HCT116 (cell line): ENCODE data around the gene SPATA3. TPM values are rescaled to one million over a fixed set of nuclear protein-coding genes. Genes with fewer than 3 reads are reported as not detected.

Experiments used
- ATAC-seq: fragments of 200-7000 bp; cut with Tn5 transposase; 2 replicates; pipeline ENCODE4 v1.9.1; 2020; ENCODE audit warnings: mild to moderate bottlenecking, moderate library complexity
- BruUV-seq: library from RNA; stranded (reverse); fragments of 400-500 nt; replicated peaks from 2 replicates; lab custom pipeline; 2021; lab: Mats Ljungman, UMichigan
- CTCF ChIA-PET: fragments of 300-600 bp; sonication (Branson Sonifier 250); formaldehyde crosslinking; loops from one replicate; lab custom pipeline; 2021; ENCODE audit warnings: antibody characterized with exemption; lab: Charles Lee
- POLR2A ChIA-PET: fragments of 300-600, 350-600 bp; sonication (Branson Sonifier 250); formaldehyde crosslinking; loops from one replicate; lab custom pipeline; 2021; ENCODE audit warnings: antibody characterized with exemption; lab: Charles Lee
- RAD21 ChIA-PET, 2 experiments: fragments of 300-600 bp; sonication (Branson Sonifier 250); formaldehyde crosslinking; loops; one replicate each; lab custom pipeline; 2023; ENCODE audit warnings: low total read pairs in 2 of 2; ENCODE audit not compliant: uncharacterized antibody in 2 of 2, unreplicated experiment in 2 of 2, low non-redundant PET in 1 of 2; lab: Charles Lee
- DNase-seq: peaks from one replicate; pipeline ENCODE4 v3.0.0-alpha.2; 2010; ENCODE audit warnings: low read depth, low spot score
- H2AFZ ChIP-seq: fragments of 200-600 bp; shearing (Covaris generic), sonication (generic); 2 replicates; pipeline ENCODE4 v1.6.1; 2017; ENCODE audit warnings: low read depth, mixed run types, mixed read lengths, antibody characterized with exemption, low read length; ENCODE audit not compliant: poor library complexity, severe bottlenecking
- H3K27ac ChIP-seq: 2 replicates; pipeline ENCODE4 v1.5.1; 2012; ENCODE audit warnings: low read depth, low read length
- H3K27me3 ChIP-seq: fragments of 200-600 bp; sonication (generic); 2 replicates; pipeline ENCODE4 v1.6.1; 2016; ENCODE audit warnings: mixed run types, low read length, mixed read lengths; ENCODE audit not compliant: insufficient read depth
- H3K36me3 ChIP-seq, 2 experiments: fragments of 200-500 bp in 1 of 2; fragments of 200-600 bp in 1 of 2; sonication (Bioruptor generic) in 1 of 2; sonication (generic) in 1 of 2; 2 replicates each; pipeline versions ENCODE4 v1.5.1 to v1.6.1; 2014 to 2016; ENCODE audit warnings: low read length in 2 of 2, inconsistent platforms in 1 of 2, mixed read lengths in 1 of 2, mixed run types in 1 of 2; ENCODE audit not compliant: insufficient read depth in 2 of 2, control insufficient read depth in 1 of 2
- H3K4me1 ChIP-seq, 2 experiments: fragments of 200-600 bp in 1 of 2; sonication (generic) in 1 of 2; 2 replicates each; pipeline versions ENCODE4 v1.5.1 to v1.6.1; 2012 to 2017; ENCODE audit warnings: low read length in 2 of 2, inconsistent platforms in 1 of 2, mild to moderate bottlenecking in 1 of 2, mixed read lengths in 1 of 2, mixed run types in 1 of 2, moderate library complexity in 1 of 2; ENCODE audit not compliant: insufficient read depth in 2 of 2, control insufficient read depth in 1 of 2
- H3K4me2 ChIP-seq: fragments of 200-600 bp; sonication (generic); 2 replicates; pipeline ENCODE4 v1.6.1; 2017; ENCODE audit warnings: mixed run types, low read length, mixed read lengths
- H3K4me3 ChIP-seq, 2 experiments: fragments of 200-600 bp in 1 of 2; sonication (generic) in 1 of 2; replicated peaks in 1 of 2; 2 replicates each; pipeline ENCODE4 v1.5.1; 2011 to 2016; ENCODE audit warnings: low read length in 2 of 2, control low read depth in 1 of 2, low read depth in 1 of 2, mild to moderate bottlenecking in 1 of 2, mixed read lengths in 1 of 2, mixed run types in 1 of 2
- H3K79me2 ChIP-seq: fragments of 200-600 bp; sonication (generic); 2 replicates; pipeline ENCODE4 v1.6.1; 2017; ENCODE audit warnings: mild to moderate bottlenecking, mixed run types, low read length, moderate library complexity, mixed read lengths; ENCODE audit not compliant: insufficient read depth
- H3K9ac ChIP-seq: fragments of 200-600 bp; sonication (generic); 2 replicates; pipeline ENCODE4 v1.6.1; 2016; ENCODE audit warnings: low read length, mixed read lengths
- H3K9me2 ChIP-seq: fragments of 200-600 bp; sonication (generic), shearing (Covaris generic); 2 replicates; pipeline ENCODE4 v1.6.1; 2017; ENCODE audit warnings: mixed run types, mild to moderate bottlenecking, moderate library complexity; ENCODE audit not compliant: insufficient read depth
- H3K9me3 ChIP-seq, 2 experiments: fragments of 200-500 bp in 1 of 2; fragments of 200-600 bp in 1 of 2; sonication (Bioruptor generic) in 1 of 2; sonication (generic) in 1 of 2; 2 replicates each; pipeline ENCODE4 v1.6.1; 2014 to 2017; ENCODE audit warnings: low read length in 2 of 2, mixed read lengths in 2 of 2, inconsistent platforms in 1 of 2, low read depth in 1 of 2, mild to moderate bottlenecking in 1 of 2, mixed run types in 1 of 2, moderate library complexity in 1 of 2; ENCODE audit not compliant: control insufficient read depth in 1 of 2, insufficient read depth in 1 of 2
- H4K20me1 ChIP-seq: fragments of 200-600 bp; sonication (generic), shearing (Covaris generic); 2 replicates; pipeline ENCODE4 v1.6.1; 2017; ENCODE audit warnings: mixed run types, mild to moderate bottlenecking, moderate library complexity; ENCODE audit not compliant: insufficient read depth
- EGR1 ChIP-seq: IDR thresholded peaks from 2 replicates; pipeline ENCODE4 v1.6.1; 2012; ENCODE audit warnings: low read depth
- ELF1 ChIP-seq: IDR thresholded peaks from 2 replicates; pipeline ENCODE4 v1.6.1; 2012; ENCODE audit warnings: low read depth, borderline replicate concordance
- EZH2phosphoT487 ChIP-seq: fragments of 200-600 bp; IDR thresholded peaks from 2 replicates; pipeline ENCODE4 v1.6.1; 2018; ENCODE audit warnings: antibody characterized with exemption, borderline replicate concordance
- FOSL1 ChIP-seq: IDR thresholded peaks from 2 replicates; pipeline ENCODE4 v1.6.1; 2012; ENCODE audit warnings: low read depth
- JUND ChIP-seq: IDR thresholded peaks from 2 replicates; pipeline ENCODE4 v1.6.1; 2012
- POLR2AphosphoS5 ChIP-seq: IDR thresholded peaks from 2 replicates; pipeline ENCODE4 v1.6.1; 2011; ENCODE audit warnings: mild to moderate bottlenecking, low read depth, low read length, moderate library complexity
- RAD21 ChIP-seq: IDR thresholded peaks from 2 replicates; pipeline ENCODE4 v1.6.1; 2012; ENCODE audit warnings: low read depth, mild to moderate bottlenecking
- SP1 ChIP-seq: IDR thresholded peaks from 2 replicates; pipeline ENCODE4 v1.6.1; 2012; ENCODE audit warnings: low read depth
- SRF ChIP-seq: IDR thresholded peaks from 2 replicates; pipeline ENCODE4 v1.6.1; 2012; ENCODE audit warnings: low read depth
- ZFX ChIP-seq: fragments of 450-650 bp; IDR thresholded peaks from 2 replicates; pipeline ENCODE4 v1.6.1; 2017
- ZNF274 ChIP-seq: fragments of 200-500 bp; sonication (Bioruptor generic); IDR thresholded peaks from 2 replicates; pipeline ENCODE4 v1.6.1; 2014; ENCODE audit warnings: mild to moderate bottlenecking, low read depth, low read length, inconsistent platforms
- intact Hi-C: fragments of 100-400 bp; cut with micrococcal nuclease; formaldehyde crosslinking; loops from 2 replicates; pipeline ENCODE4 v1.10.0; 2022
- total RNA-seq: library from RNA; stranded (reverse); gene quantifications from one replicate; pipeline ENCODE4 v1.2.1, GENCODE V29; 2021; ENCODE audit not compliant: unreplicated experiment
- TF ChIP-seq, protein P1 (sequence below): IDR thresholded peaks from 2 replicates; pipeline ENCODE4 v1.6.1; 2011; ENCODE audit warnings: mild to moderate bottlenecking, low read length, moderate library complexity; ENCODE audit not compliant: insufficient replicate concordance; ENCODE audit errors: extremely low read depth
- TF ChIP-seq, protein P2 (sequence below): IDR thresholded peaks from 2 replicates; pipeline ENCODE4 v1.6.1; 2012

Gene SPATA3
- total RNA-seq, 1 experiment from 2014 or later: not detected

DNA sequence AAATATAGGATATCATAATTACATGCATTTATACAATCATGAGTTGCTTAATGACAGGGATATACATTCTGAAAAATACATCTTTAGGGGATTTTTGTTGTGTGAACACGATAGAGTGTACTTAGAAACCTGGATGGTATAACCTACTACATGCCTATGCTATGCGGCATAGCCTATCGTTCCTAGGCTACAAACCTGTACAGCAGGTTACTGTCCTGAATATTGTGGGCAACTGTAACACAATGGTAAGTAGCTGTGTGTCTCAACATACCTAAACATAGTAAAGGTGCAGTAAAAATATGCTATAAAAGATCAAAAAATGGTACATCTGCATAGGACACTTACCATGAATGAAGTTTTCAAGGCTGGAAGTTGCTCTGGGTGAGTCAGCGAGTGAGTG, 47.9 kb downstream of the SPATA3 start:
- H3K4me1 ChIP-seq: peaks cover 0 to 4% of the 10 kb centered on the region in 2 experiments; a peak in 1 of 4 replicates
- no TSS peak for BruUV-seq

More for the DNA sequence above, 47.9 kb downstream of the SPATA3 start:
- Histone ChIP-seq H3K4me2 (no peak overlapping the region), H3K4me3 (no peak overlapping the region), H2AFZ (no peak overlapping the region), H3K9me2 (no peaks in the 10 kb centered on the region), H3K27me3 (no peaks in the 10 kb centered on the region), H3K9me3 (no peaks in the 10 kb centered on the region), H3K36me3 (peaks cover 0 to 3% of the 10 kb centered on the region in 2 experiments; a peak in 1 of 4 replicates), H3K9ac (no peak overlapping the region), H3K79me2 (no peaks in the 10 kb centered on the region), H3K27ac (no peak overlapping the region), H4K20me1 (no peaks in the 10 kb centered on the region)
- ATAC-seq: no peak
- no peak for DNase-seq
- intact Hi-C loops: no loop called here
- CTCF ChIA-PET: interaction anchor here (2.5 kb wide), 1 partner anchor 9 kb away, joined by 10 read pairs; no protein-coding TSS in a partner anchor
- POLR2A ChIA-PET: no interaction called here
- TF ChIP-seq EGR1 (no peak), EZH2phosphoT487 (no peak), ZNF274 (no peak), POLR2AphosphoS5 (no peak), JUND (no peak), RAD21 (no peak), ZFX (no peak), SRF (no peak), SP1 (no peak), FOSL1 (no peak), ELF1 (no peak)
- TF ChIP-seq, protein P1, sequence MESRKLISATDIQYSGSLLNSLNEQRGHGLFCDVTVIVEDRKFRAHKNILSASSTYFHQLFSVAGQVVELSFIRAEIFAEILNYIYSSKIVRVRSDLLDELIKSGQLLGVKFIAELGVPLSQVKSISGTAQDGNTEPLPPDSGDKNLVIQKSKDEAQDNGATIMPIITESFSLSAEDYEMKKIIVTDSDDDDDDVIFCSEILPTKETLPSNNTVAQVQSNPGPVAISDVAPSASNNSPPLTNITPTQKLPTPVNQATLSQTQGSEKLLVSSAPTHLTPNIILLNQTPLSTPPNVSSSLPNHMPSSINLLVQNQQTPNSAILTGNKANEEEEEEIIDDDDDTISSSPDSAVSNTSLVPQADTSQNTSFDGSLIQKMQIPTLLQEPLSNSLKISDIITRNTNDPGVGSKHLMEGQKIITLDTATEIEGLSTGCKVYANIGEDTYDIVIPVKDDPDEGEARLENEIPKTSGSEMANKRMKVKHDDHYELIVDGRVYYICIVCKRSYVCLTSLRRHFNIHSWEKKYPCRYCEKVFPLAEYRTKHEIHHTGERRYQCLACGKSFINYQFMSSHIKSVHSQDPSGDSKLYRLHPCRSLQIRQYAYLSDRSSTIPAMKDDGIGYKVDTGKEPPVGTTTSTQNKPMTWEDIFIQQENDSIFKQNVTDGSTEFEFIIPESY: no peak
- TF ChIP-seq, protein P2, sequence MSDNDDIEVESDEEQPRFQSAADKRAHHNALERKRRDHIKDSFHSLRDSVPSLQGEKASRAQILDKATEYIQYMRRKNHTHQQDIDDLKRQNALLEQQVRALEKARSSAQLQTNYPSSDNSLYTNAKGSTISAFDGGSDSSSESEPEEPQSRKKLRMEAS: no peak
- RAD21 ChIA-PET: no interaction called here
